NCI-H774 (cell line): ENCODE data around the gene DCP1B.

Experiments used
- DNase-seq: peaks from one replicate; lab custom pipeline; 2025; lab: John Stamatoyannopoulos, UW

Gene DCP1B

DNA sequence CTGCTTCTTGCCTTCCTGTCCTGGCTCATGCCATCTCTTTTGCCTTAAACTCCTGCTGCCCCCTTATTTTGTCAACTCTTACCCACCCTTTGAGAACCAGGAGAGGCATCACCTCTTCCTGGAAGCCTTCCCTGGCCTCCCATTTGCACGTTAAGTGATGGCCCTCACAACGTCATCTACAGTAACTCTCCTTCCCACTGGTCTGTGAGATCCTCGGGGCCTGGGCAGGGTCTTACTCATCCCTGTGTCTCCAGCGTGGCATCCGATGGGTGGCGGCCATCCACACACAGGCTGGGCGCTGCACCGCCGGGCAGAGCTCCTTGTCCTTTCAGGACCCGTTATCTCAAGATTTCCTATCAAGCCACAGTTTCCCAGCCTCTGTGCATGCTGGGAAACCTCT, 69.0 kb downstream of the DCP1B start:
- no peak for DNase-seq

- no peak for DNase-seq
These were observed 69.4 kb downstream of the DCP1B start for GRCh38 chr12:1934831-1935230.

GRCh38 chr12:1934068-1934467, 70.2 kb downstream of the DCP1B start:
- DNase-seq: no peak

DNA sequence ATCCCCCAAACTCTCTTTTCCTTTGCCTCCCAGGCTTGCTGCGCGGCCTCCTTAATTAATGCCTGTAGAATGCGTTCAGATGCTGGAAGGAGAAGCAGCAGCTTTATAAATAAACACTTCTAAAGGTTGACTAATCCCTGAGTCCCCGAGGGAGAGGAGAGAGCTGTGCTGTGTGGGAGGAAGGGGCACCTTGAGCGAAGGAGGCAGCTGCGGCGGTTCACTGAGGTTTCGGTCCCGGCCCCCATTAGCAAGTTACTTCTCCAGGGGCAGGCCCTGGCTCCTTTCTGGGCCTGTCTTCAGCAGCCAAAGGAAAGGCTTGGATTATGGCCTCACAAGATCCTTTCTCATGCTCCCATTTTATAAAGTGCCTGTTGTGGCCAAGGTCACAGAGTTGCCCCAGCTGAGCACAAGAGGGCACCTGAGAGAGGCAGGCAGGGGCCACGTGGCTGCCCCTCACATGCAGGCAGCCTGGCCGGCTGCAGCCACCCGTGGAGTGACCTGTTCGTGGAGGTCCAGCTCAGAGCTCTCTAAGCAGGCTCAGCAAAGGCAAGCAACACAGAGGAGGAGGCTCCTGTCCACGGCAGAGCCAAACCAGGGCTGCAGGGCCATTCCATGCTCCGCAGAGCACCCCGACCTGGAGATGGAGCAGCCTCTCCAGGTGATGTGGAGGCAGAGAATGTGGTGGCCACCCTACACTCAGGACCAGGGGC, 70.8 kb downstream of the DCP1B start:
- DNase-seq: no peak

DNA sequence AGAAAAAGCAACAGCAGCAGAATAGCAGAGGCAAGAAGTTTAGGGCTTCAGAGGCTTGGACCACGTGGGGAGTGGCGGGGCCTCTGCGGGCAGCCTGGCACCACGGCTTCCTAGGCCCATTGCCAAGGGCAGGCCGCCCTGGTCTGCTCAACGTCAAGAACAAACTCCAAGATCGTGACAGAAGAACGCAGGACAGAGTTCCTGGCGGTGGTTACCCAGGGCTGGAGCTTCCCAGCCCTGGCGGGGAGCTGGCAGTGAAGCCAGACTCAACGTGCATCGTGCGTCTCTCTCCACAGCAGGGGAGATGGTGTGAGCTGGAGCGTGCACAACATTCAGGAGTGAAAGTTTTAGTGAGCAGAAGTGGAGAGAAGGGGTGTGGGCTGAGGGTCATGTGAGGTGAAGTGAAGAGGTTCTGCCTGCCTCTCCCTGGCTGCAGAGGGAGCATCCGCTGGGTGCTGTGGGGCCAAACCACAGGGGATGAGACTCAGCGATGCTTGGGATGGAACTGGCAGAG, 71.9 kb downstream of the DCP1B start:
- no peak for DNase-seq

DNA sequence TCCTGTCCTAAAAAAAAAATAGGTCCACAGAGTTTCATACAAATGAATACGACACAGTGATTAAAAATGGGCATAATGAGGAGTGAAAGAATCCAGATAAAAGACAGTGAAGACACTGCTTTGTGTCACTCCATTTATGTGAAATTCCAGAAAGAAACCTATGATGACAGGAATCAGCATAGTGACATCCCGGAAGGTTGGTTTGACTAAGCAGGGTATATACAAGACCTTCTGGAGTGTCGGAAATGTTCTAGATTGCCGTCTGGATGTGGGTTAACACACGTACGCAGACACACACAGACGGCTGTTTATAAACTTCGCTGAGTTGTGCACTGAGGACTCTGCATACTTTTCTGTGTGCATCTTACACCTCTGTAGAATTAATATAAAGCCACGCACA, 72.6 kb downstream of the DCP1B start:
- no peak for DNase-seq

- no peak for DNase-seq
These were observed 73.3 kb downstream of the DCP1B start for GRCh38 chr12:1930803-1931597.

DNA sequence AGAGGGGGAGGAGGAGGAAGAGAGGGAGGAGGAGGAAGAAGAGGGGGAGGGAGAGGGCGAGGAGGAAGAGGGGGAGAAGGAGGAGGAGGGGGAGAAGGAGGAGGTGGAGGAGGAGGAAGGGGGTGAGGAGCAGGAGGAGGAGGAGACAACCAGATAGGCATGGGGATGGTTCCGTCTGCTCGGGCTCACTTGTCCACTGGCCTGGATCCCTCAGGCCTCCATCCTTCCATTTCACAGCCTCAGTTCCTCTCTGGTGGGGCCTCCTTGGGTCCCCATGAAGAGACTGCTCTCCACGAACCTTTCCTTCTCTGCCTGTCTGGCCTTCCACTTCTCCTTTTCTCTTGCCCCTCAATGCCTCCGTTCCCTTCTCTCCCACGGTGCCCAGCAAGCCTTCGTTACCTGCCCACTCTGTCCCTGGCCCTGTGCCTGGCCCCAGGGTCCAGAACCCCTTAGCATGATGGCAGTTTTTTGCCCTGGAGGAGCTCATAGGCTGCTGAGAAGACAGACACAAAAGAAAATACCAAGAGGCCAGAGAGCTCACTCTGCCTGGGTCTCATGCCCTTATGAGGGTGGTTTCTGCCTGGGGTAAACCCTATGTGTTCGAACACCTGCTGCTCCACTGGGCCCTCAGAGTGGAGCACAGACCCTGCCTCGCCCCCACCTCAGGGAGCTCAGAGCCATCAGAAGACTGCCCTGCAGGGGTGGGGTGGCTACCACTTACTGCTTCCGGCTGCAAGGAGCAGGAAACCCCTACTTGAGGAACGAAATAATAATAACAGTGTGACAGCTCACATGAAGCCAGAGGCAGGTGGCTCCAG, 74.1 kb downstream of the DCP1B start:
- no peak for DNase-seq

GRCh38 chr12:1929241-1929984, 74.8 kb downstream of the DCP1B start:
- DNase-seq: no peak

GRCh38 chr12:1928439-1929121, 75.7 kb downstream of the DCP1B start:
- DNase-seq: no peak

DNA sequence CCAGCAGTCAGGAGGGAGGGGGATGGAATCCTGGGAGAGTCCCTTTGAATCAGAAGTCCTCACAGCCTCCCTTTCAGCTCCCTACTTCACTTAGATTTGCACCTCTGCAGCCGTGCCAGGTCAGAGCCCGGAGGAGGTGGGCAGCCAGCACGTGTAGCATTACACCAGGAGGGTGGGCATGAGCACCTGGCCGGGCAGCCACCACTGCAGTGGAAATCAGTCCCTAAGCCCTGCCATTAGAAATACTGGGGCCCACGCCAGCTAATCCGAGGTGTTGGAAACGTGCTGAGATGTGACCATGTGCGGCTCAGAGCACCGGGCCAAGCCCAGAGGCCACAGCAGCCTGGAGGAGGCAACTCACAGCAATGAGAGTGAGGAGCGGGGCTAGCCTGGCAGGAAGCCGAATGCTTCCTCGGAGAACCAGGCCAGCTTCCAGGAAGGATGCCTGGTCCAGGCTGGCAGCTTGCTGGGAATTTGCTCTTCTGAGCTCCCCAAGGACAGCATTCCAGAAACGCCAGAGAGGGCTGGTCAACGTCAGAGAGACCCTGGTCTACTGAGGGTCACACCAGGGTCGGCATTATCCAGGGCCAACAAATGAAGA, 76.4 kb downstream of the DCP1B start:
- DNase-seq: no peak

- DNase-seq: no peak
These were observed 77.1 kb downstream of the DCP1B start for GRCh38 chr12:1927051-1927680.

DNA sequence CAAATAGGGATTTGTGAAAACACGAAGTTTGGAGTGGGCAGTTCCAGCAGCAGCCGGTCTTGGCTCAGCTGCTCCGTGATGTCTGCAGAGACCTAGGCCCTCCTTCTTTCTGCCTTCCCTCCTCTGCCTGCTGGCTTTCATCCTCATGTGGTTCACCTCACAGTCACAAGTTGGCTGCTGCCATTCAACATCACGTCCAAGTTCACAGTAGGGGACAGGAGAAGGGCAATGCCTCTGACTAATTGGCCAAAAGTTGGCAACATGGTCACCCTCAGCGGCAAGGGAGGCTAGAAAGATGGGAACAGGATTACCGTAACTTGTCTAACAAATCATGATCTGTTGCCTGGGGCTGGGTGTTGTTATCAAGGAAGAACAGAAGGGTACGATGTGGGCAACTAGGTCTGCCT, 78.0 kb downstream of the DCP1B start:
- DNase-seq: no peak

GRCh38 chr12:1925684-1926006, 78.6 kb downstream of the DCP1B start:
- no peak for DNase-seq

DNA sequence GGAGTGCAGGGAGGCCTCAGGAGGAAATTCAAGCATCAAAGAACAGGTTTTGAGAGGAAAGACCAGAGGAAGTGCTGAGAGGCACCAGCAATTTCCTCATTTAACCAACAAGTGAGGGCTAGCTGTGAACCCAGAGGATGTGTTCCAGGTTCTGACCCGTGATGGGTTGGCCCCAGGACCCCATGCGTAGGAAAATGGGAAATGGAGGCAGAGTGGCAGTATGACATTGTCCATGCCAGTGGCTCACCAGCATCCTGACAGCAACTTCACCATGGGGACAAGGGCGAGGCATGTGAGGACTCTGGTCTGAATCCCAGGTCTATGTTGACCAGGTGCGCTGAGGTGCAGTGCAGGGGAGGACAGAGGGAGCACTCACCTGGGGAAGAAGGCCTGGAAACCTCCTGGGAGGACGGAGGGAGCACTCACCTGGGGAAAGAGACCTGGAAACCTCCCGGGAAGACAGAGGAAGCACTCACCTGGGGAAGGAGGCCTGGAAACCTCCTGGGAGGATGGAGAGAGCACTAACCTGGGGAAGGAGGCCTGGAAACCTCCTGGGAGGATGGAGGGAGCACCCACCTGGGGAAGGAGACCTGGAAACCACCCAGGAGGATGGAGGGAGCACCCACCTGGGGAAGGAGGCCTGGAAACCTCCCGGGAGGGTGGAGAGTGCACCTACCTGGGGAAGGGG, 79.1 kb downstream of the DCP1B start:
- DNase-seq: no peak

DNA sequence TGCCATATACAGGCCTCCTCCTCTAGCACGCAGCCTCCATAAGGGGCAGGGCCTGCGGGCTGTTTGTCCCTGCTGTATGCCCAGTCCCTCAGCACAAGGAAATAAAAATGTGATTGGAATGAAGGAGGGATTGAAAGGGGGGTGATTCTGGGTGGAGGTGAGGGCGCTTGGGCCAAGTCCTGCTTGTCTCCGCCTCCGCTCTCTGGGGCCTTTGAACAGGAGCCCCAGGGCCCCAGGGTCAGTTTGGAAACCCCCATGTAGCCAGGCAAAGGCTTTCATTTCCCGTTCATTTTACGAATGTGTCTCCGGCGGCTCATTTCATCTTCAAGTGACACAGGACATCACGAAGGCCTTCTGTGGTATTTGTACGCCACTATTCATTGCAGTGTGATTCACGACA, 81.3 kb downstream of the DCP1B start:
- no peak for DNase-seq

DNA sequence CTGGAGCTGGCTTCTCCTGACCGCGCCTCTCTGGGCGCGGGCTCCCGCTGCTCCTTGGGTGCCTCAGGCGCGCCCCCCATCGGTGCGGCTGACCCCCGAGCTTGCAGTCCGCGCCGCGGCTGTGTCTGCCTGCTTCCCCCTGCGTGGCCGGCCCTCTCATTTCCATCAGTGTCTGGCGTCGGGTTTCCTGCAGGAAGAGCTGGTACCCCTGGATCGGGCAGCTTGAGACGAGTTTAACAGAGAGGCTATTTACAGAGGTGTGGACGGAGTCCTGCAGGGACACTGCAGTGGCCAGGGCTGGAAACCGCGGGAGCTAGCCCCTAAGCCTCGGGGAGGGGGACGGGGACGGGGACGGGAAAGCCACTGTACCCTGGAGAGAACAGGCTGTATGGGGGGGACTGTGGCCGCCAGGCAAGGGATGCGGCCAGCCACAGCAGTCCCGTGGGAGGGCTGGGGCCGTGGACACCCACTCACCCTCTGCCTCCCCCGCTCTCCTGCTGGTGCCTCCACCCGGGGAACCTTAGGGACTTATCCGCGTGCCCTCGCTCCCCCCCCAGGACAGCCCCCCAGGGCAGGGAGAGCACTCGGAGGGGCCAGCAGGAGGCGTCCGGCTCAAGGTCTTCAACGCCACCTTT, 82.1 kb downstream of the DCP1B start:
- no peak for DNase-seq

- no peak for DNase-seq
These were observed 83.3 kb downstream of the DCP1B start for GRCh38 chr12:1920971-1921370.

GRCh38 chr12:1920436-1920835, 83.8 kb downstream of the DCP1B start:
- DNase-seq: no peak
